22Rv1 (cell line): ENCODE data around the gene RNF150.

ENCODE experiments used
- CTCF ChIP-seq: fragments of 450-650 bp; IDR thresholded peaks from 2 replicates; pipeline ENCODE4 v1.5.1; 2017; ENCODE audit warnings: mild to moderate bottlenecking
- ZFX ChIP-seq: fragments of 450-650 bp; IDR thresholded peaks from 2 replicates; pipeline ENCODE4 v1.6.1; 2017; ENCODE audit warnings: antibody characterized with exemption, borderline replicate concordance

- TF ChIP-seq CTCF (no peak), ZFX (no peak)
Observed at GRCh38 chr4:140863197-140863596, 270.1 kb downstream of the RNF150 start.
